ENCODE data around the gene GLTP.
"Not testable (repeated sequence)": the region's sequence is repeated elsewhere in the genome, so short reads cannot be mapped to it uniquely, and the experiment has no call there.

Gene GLTP

GRCh38 chr12:109894939-109895338 is 14.6 kb upstream of the GLTP start:
- Histone ChIP-seq H3K4me3 (no peak overlapping the region), H3K4me1 (peaks cover 0 to 7% (median 0%) of the 10 kb centered on the region in 4 donors), H3K27ac (no peak overlapping the region), H3K36me3 (no peaks in the 10 kb centered on the region), H3K9me3 (no peaks in the 10 kb centered on the region), H3K27me3 (peaks cover 0 to 12% of the 10 kb centered on the region in 2 donors)
- DNase-seq = no peak
- TF ChIP-seq, protein P1, sequence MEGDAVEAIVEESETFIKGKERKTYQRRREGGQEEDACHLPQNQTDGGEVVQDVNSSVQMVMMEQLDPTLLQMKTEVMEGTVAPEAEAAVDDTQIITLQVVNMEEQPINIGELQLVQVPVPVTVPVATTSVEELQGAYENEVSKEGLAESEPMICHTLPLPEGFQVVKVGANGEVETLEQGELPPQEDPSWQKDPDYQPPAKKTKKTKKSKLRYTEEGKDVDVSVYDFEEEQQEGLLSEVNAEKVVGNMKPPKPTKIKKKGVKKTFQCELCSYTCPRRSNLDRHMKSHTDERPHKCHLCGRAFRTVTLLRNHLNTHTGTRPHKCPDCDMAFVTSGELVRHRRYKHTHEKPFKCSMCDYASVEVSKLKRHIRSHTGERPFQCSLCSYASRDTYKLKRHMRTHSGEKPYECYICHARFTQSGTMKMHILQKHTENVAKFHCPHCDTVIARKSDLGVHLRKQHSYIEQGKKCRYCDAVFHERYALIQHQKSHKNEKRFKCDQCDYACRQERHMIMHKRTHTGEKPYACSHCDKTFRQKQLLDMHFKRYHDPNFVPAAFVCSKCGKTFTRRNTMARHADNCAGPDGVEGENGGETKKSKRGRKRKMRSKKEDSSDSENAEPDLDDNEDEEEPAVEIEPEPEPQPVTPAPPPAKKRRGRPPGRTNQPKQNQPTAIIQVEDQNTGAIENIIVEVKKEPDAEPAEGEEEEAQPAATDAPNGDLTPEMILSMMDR (IDR thresholded peaks at IDR 0.05) = no peak
- intact Hi-C loops (cut with DNase I; ENCODE audit: low total_unique reads) = no loop called here

GRCh38 chr12:109893261-109893995 is 13.1 kb upstream of the GLTP start:
- Histone ChIP-seq H3K9me3 (no peaks in the 10 kb centered on the region), H3K36me3 (no peaks in the 10 kb centered on the region), H3K27me3 (peaks cover 0 to 12% of the 10 kb centered on the region in 2 donors), H3K27ac (no peak overlapping the region), H3K4me3 (no peak overlapping the region), H3K4me1 (no peaks in the 10 kb centered on the region)
- TF ChIP-seq, protein P1 (IDR thresholded peaks at IDR 0.05) = no peak
- intact Hi-C loops (cut with DNase I; ENCODE audit: low total_unique reads) = no loop called here
- no peak for DNase-seq

DNA sequence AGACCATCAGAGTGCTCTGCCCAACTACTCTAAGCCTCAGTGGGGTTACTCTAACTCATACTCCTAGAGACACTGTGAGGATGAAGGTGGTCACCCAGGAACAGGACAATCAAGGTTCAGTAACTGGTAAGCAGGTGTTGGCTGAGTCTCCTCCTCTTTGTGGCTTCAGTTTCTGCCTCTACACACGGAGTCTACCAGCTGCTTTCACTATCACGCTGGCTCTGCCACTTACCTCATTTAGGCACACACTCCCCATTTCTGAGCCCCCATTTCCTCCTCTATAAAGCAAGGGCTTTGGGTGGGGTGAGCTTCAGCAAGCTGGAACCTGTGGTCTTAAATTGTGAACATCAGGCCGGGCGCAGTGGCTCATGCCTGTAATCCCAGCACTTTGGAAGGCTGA is 12.4 kb upstream of the GLTP start:
- no peaks in the 10 kb centered on the region for H3K36me3 ChIP-seq
- no peak for DNase-seq
- H3K9me3 ChIP-seq = no peaks in the 10 kb centered on the region
- intact Hi-C loops (cut with DNase I; ENCODE audit: low total_unique reads) = no loop called here
- H3K4me1 ChIP-seq = no peaks in the 10 kb centered on the region
- peaks cover 0 to 15% of the 10 kb centered on the region in 2 donors for H3K27me3 ChIP-seq
- no peak overlapping the region for H3K4me3 ChIP-seq
- H3K27ac ChIP-seq = no peak overlapping the region
- TF ChIP-seq, protein P1 (IDR thresholded peaks at IDR 0.05) = no peak

- H3K27ac ChIP-seq = no peak overlapping the region
- intact Hi-C loops (cut with DNase I; ENCODE audit: low total_unique reads) = no loop called here
- DNase-seq = no peak
- no peaks in the 10 kb centered on the region for H3K9me3 ChIP-seq
- H3K4me3 ChIP-seq = no peak overlapping the region
- H3K36me3 ChIP-seq = no peaks in the 10 kb centered on the region
- H3K4me1 ChIP-seq = no peaks in the 10 kb centered on the region
- peaks cover 0 to 20% of the 10 kb centered on the region in 2 donors for H3K27me3 ChIP-seq
- TF ChIP-seq, protein P1 (IDR thresholded peaks at IDR 0.05) = no peak
These were observed 11.9 kb upstream of the GLTP start for GRCh38 chr12:109892165-109892715.

GRCh38 chr12:109891731-109892130 is 11.4 kb upstream of the GLTP start:
- H3K36me3 ChIP-seq; H3K9me3 ChIP-seq; H3K27ac ChIP-seq; DNase-seq; H3K4me1 ChIP-seq; intact Hi-C loops (cut with DNase I; ENCODE audit: low total_unique reads); H3K4me3 ChIP-seq: not testable (repeated sequence)
- peaks cover 0 to 24% of the 10 kb centered on the region in 2 donors for H3K27me3 ChIP-seq

- no peak for DNase-seq
- Histone ChIP-seq H3K27me3 (peaks cover 0 to 30% of the 10 kb centered on the region in 2 donors), H3K4me3 (no peak overlapping the region), H3K4me1 (no peaks in the 10 kb centered on the region), H3K9me3 (no peaks in the 10 kb centered on the region), H3K36me3 (no peaks in the 10 kb centered on the region), H3K27ac (no peak overlapping the region)
- TF ChIP-seq, protein P1 (IDR thresholded peaks at IDR 0.05) = no peak
- intact Hi-C loops (cut with DNase I; ENCODE audit: low total_unique reads) = no loop called here
These were observed 10.4 kb upstream of the GLTP start for GRCh38 chr12:109890620-109891170.
